NT2/D1 (cell line): ENCODE data around the gene ZCCHC14.
"Not testable (repeated sequence)": the region's sequence is repeated elsewhere in the genome, so short reads cannot be mapped to it uniquely, and the experiment has no call there.

ENCODE experiments used
- DNase-seq: peaks from one replicate; pipeline ENCODE4 v3.0.0-alpha.2; 2011; ENCODE audit warnings: low read depth, low spot score
- H3K27me3 ChIP-seq: 2 replicates; pipeline ENCODE4 v1.6.0; 2011; ENCODE audit warnings: mild to moderate bottlenecking; ENCODE audit not compliant: insufficient read length, insufficient read depth
- H3K36me3 ChIP-seq: 2 replicates; pipeline ENCODE4 v1.6.1; 2011; ENCODE audit warnings: mild to moderate bottlenecking, low read length, mixed read lengths; ENCODE audit not compliant: insufficient read depth, insufficient read length
- H3K4me1 ChIP-seq: 2 replicates; pipeline ENCODE4 v1.5.1; 2011; ENCODE audit not compliant: insufficient read depth, insufficient read length
- H3K4me3 ChIP-seq: 2 replicates; pipeline ENCODE4 v1.5.1; 2011; ENCODE audit warnings: low read depth; ENCODE audit not compliant: insufficient read length
- H3K9ac ChIP-seq: 2 replicates; pipeline ENCODE4 v1.6.0; 2011; ENCODE audit warnings: low read depth; ENCODE audit not compliant: insufficient read length
- H3K9me3 ChIP-seq: 2 replicates; pipeline ENCODE4 v1.5.1; 2011; ENCODE audit warnings: mild to moderate bottlenecking, low read length; ENCODE audit not compliant: insufficient read depth
- SUZ12 ChIP-seq: IDR thresholded peaks from 2 replicates; pipeline ENCODE4 v1.6.1; 2011; ENCODE audit not compliant: insufficient read length, insufficient read depth; ENCODE audit errors: extremely low read depth
- YY1 ChIP-seq: IDR thresholded peaks from 2 replicates; pipeline ENCODE4 v1.6.1; 2011; ENCODE audit not compliant: insufficient read length, insufficient read depth
- ZNF274 ChIP-seq: IDR thresholded peaks from 2 replicates; pipeline ENCODE4 v1.6.1; 2011; ENCODE audit warnings: mild to moderate bottlenecking, low read depth, low read length

ZCCHC14 gene

DNA sequence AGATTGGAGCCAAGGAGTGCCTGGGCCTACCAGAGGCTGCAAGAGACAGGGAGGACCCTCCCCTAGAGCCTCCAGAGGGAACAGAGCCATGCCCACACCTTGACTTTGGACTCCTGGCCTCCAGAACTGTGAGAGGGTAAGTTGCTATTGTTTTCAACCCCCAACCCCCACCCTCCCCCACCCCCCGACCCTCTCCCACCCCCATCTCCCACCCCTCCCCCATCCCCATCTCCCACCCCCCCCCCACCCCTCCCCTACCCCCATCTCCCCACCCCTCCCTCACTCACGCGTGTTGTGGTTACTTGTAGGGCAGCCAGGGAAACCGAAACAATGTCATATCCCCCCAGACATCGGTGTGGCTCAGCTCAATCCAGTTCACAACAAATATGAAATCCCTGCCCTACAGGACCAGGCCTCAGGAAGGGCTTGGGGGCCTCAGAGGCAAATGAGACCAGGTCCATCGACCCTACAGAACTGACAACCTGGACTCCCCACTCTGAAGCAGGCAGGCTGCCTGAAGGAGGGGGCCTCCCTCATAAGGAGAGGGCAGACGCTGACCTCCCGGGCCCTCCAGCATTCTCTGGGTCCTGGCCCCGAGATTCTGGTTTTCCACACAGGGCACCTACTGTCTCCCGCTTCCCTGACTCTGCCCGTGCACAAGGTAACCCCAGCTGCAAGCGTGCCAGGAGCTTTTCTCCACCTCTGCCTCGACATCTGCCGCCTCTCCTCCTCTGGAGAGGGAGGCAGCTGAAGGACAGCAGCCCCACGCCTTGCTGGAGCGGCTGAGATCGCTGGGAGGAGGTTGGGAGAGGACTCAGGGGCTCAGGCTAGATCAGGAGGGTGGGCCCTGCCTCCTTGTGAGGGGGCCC lies 3.0 kb upstream of the ZCCHC14 start:
- no peak overlapping the region for H3K4me3 ChIP-seq
- H3K9me3 ChIP-seq = no peaks in the 10 kb centered on the region
- peaks cover 9% of the 10 kb centered on the region for H3K36me3 ChIP-seq
- H3K4me1 ChIP-seq = peaks cover 14% of the 10 kb centered on the region
- no peaks in the 10 kb centered on the region for H3K27me3 ChIP-seq
- TF ChIP-seq YY1 (no peak), ZNF274 (no peak), SUZ12 (no peak)
- DNase-seq = no peak
- peak overlapping the region; percentile 32 for H3K9ac ChIP-seq

DNA sequence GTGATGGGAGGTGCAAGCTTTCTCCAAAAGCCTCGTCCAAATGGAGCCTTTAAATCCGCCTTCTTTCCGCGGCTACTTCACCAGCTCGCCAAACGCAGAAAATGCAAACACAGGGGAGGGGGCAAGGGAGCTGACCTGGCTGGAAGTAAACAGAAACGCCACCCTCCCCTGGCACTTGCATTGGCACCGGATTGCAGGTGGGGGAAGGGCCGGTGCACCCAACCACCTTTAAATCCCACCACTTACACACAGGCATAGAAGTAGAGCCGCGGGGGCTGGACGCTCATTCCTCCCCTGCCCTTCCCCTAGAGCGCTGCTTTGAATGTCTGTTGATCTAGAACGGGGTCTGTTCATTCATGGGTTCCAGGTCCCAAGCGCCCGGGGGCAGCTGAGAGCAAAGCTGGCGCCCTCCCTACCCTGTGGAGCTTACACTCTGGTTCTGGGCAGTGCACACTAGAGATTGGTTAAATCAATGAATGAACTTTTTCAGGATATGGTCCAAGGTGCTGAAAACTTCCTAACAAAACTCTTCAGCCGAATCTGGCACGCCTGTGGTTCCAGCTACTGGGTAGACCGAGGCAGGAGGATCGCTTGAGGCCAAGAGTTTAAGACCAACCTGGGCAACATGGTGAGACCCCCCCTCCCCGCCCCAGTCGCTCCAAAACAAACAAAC lies 920 bp upstream of the ZCCHC14 start:
- Histone ChIP-seq H3K4me1 (peaks cover 14% of the 10 kb centered on the region), H3K36me3 (peaks cover 18% of the 10 kb centered on the region), H3K4me3 (peak overlapping the region; percentile 21), H3K27me3 (no peaks in the 10 kb centered on the region), H3K9me3 (no peaks in the 10 kb centered on the region), H3K9ac (peak overlapping the region; percentile 21)
- DNase-seq = no peak
- TF ChIP-seq ZNF274 (no peak), YY1 (no peak)

DNA sequence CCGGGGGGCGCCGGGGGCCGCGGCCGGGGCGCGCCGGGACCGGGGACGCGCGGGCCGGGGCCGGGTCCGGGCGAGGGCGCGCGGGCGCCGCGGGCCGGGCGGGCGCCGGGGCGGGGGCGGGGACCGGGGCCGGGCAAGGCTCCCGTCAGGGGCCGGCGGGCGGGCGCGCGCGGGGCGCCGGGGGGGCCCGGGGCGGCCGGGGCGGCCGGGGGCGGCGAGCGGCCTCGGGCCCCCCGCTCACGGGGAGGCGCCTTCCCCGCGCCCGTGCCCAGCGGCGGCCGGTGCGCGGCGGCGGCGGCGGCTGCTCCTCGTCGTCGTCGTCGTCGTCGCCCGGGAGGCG lies 563 bp downstream of the ZCCHC14 start:
- H3K36me3 ChIP-seq = peaks cover 18% of the 10 kb centered on the region
- TF ChIP-seq SUZ12 = no peak
- TF ChIP-seq YY1 = no peak
- TF ChIP-seq ZNF274 = no peak
- no peak for DNase-seq
- H3K4me1 ChIP-seq = peaks cover 18% of the 10 kb centered on the region
- H3K27me3 ChIP-seq = no peaks in the 10 kb centered on the region
- peak overlapping the region; percentile 54 for H3K4me3 ChIP-seq
- peak overlapping the region; percentile 72 for H3K9ac ChIP-seq
- no peaks in the 10 kb centered on the region for H3K9me3 ChIP-seq

DNA sequence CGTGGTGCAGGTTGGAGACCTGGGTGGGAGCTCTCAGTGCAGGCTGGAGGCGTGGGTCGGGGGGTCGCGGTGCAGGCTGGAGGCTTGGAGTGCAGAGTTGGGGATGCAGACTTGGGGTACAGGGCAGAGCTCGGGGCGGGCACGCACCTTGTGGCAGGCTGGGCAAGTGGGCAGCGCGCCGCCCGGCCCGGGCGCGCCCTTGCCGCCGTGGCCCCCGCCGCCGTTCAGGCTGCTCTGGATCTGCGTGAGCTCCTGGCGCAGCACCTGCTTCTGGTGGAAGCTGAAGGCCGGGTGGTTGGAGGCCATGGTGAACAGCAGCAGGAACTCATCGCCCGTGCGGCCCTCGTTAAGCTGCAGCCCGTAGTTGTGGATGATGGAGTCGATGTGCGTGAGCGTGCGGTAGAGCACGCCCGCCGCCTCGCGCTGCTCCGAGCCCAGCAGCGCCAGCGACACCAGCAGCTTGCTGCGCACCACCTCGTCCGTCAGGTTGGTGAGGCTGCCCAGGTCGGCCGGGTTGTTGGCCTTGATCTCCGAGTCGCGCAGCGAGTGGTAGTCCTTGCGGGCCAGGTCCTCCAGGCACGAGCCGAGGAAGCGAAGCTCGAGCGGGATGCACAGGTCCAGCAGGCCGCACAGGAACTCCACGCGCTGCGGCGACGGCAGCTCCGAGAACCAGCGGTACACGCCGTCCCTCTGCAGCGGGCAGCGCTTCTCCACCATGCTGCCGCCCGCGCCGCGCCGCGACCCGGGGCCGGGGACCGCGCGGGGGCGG lies 1.1 kb downstream of the ZCCHC14 start:
- Histone ChIP-seq H3K27me3 (no peaks in the 10 kb centered on the region), H3K9me3 (no peaks in the 10 kb centered on the region), H3K36me3 (peaks cover 18% of the 10 kb centered on the region), H3K9ac (peak overlapping the region; percentile 85), H3K4me1 (peaks cover 18% of the 10 kb centered on the region), H3K4me3 (peak overlapping the region; percentile 60)
- TF ChIP-seq SUZ12 = no peak
- no peak for TF ChIP-seq YY1
- no peak for TF ChIP-seq ZNF274
- no peak for DNase-seq

DNA sequence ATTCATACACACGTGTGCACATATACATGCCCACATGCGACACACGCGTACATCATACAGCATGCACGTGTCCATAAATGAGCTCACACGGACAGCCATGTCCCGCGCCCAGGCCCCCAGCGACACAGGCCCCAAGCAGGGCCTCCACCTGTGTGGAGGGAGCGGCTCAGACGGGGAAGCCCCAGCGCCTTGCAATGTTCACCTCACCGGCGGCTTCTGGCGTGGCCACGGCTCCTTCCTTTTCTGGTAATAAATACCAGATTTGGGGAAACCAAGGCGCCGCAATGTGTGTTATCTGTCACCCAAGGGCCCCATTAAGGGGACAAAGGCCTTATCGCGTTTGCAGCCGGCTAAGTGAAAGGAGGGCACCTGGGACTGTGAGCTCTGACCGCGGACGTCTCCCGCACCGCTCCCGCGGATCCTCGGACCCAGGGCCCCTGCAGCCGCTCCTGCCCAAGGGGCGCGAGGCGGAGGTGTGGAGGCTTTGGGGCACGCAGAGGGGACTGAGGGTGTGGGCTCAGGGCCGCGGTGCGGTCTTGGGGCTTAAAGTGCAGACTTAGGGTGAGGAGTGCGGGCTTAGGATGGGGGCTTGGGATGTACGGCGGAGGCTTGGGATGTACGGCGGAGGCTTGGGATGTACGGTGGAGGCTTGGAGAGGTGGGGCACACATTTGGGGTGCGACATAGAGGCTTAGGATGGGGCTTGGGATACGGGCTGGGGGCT lies 1.9 kb downstream of the ZCCHC14 start:
- DNase-seq, H3K9me3 ChIP-seq, H3K27me3 ChIP-seq: not testable (repeated sequence)
- peak overlapping the region; percentile 85 for H3K9ac ChIP-seq
- peak overlapping the region; percentile 60 for H3K4me3 ChIP-seq
- peaks cover 18% of the 10 kb centered on the region for H3K36me3 ChIP-seq
- H3K4me1 ChIP-seq = peaks cover 17% of the 10 kb centered on the region

DNA sequence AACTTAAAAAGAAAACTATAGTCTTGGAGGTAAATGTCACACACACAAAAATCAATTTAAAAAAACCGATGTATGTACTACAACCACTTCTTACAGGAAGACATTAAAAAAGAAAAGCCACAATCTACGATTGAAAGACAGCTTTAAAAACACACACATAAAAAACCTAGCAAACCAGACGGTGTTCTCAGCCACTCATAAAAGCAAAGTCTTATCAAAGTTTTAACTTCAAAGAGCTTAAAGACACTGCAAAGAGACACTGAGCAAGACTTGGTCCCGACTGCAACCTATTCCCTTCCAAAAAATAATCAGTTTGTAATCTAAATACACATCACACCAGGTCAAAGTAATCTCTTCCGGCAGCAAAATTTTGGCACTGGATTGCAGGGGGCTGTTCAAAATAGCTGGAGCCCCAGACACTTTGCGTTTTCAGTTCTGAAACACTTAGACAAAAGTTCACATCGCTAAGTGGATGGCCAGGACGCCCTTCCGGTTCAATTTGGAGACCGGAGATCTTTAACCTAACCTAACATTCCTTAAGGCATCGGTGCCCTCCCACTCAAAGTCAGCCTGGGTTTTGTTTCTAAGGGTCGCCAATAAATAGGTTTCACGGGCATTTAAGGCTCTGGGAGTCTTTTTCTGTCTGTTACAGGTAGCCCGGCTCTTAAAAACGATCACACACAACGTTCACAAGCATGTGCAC lies 2.6 kb downstream of the ZCCHC14 start:
- Histone ChIP-seq H3K9ac (peak overlapping the region; percentile 34), H3K9me3 (no peaks in the 10 kb centered on the region), H3K27me3 (no peaks in the 10 kb centered on the region), H3K4me1 (peaks cover 14% of the 10 kb centered on the region), H3K36me3 (peaks cover 18% of the 10 kb centered on the region), H3K4me3 (peak overlapping the region; percentile 28)
- DNase-seq = no peak
- no peak for TF ChIP-seq YY1
- no peak for TF ChIP-seq SUZ12
- TF ChIP-seq ZNF274 = no peak
